GM21423 (cell line): ENCODE data around the gene NHERF2.

Experiments
- ATAC-seq: cut with Tn5 transposase; IDR thresholded peaks from one replicate; pipeline ENCODE4 v1.9.1; 2021; ENCODE audit warnings: mild to moderate bottlenecking, moderate library complexity; ENCODE audit not compliant: unreplicated experiment

The NHERF2 gene

GRCh38 chr16:1990351-1991134 is 36.2 kb upstream of the NHERF2 start:
- ATAC-seq = no peak

GRCh38 chr16:1991135-1991551 is 35.6 kb upstream of the NHERF2 start:
- ATAC-seq = peak; percentile 37

GRCh38 chr16:1991588-1991947 is 35.1 kb upstream of the NHERF2 start:
- ATAC-seq = no peak

- ATAC-seq = peak; percentile 53
Observed at GRCh38 chr16:1991948-1992703, 34.6 kb upstream of the NHERF2 start.

- no peak for ATAC-seq
Observed at GRCh38 chr16:1992704-1993317, 33.9 kb upstream of the NHERF2 start.

GRCh38 chr16:1993731-1994131 is 33.0 kb upstream of the NHERF2 start:
- no peak for ATAC-seq

- ATAC-seq = no peak
Observed at GRCh38 chr16:1997494-1998359, 29.0 kb upstream of the NHERF2 start.

GRCh38 chr16:1998360-1998835 is 28.3 kb upstream of the NHERF2 start:
- ATAC-seq = no peak

GRCh38 chr16:1998852-1999801 is 27.6 kb upstream of the NHERF2 start:
- no peak for ATAC-seq

GRCh38 chr16:1999866-2000514 is 26.7 kb upstream of the NHERF2 start:
- no peak for ATAC-seq

- no peak for ATAC-seq
Observed at GRCh38 chr16:2001035-2001434, 25.7 kb upstream of the NHERF2 start.

- ATAC-seq = no peak
Observed at GRCh38 chr16:2001456-2002355, 25.0 kb upstream of the NHERF2 start.

- ATAC-seq = no peak
Observed at GRCh38 chr16:2002406-2003230, 24.1 kb upstream of the NHERF2 start.

GRCh38 chr16:2003231-2003826 is 23.4 kb upstream of the NHERF2 start:
- ATAC-seq = no peak

- ATAC-seq = peak; percentile 46
Observed at GRCh38 chr16:2003827-2004641, 22.7 kb upstream of the NHERF2 start.
